Fibroblast of villous mesenchyme (primary cell): ENCODE results near the gene TNKS2. TPM values are rescaled to one million over a fixed set of nuclear protein-coding genes. Genes with fewer than 3 reads are reported as not detected.

Source experiments
- DNase-seq: peaks from one replicate; pipeline ENCODE4 v3.0.0-alpha.2; 2010; ENCODE audit warnings: low read depth
- H3K4me3 ChIP-seq: 2 replicates; pipeline ENCODE4 v1.5.1; 2011; ENCODE audit warnings: low read depth, mild to moderate bottlenecking, low read length
- CTCF ChIP-seq: IDR thresholded peaks from 2 replicates; pipeline ENCODE4 v1.5.1; 2012; ENCODE audit warnings: low read depth, mild to moderate bottlenecking, low read length; ENCODE audit not compliant: insufficient read depth
- total RNA-seq: library from RNA; depleted of rRNA; stranded (reverse); fragments of >200 nt; gene quantifications from 2 replicates; pipeline ENCODE4 v1.2.3, GENCODE V29; 2012

TNKS2 gene
- total RNA-seq, 1 donor: 57.4 TPM

DNA sequence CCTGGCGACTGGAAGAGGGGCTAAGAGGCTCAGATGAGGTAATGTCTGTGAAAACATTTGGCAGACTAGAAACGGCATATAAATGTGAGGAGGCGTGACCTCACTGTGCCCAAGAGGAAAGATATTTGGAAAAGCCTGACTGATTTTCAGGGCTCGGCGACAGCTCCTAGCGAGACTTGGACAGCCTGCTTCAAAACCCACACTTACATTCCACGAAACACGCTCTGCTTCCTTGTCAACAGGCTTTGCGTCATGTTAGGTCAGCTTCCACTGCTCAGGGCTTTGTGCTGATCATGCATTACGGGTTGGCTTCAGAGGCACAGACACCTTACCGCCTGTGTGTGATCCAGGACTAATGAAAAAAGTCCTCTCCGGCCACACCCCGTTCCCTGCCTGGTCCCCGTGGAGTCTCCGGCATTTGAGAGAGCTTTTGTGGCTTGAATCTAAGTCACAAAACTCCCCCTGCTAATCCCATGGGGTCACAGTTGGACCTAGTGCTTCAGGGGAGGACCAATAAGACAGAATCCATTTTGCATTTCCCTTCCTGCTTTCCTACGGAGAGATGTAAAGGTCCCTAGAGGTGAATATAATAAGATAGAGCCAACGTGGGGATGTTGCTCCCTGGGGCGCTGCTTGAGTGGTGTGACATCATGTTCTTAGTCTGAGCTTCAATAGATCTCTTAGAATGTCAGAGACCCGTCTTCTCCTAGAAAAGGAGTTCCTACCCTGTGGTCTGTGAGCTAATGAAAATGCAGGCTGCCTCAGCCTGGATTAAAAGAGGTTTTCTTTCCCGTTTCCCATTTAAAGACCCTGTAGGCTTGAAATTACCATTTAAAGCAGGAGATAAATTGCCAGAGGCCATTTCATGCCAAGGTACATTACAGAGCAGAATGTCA, 85.6 kb downstream of the TNKS2 start:
- no peak overlapping the region for H3K4me3 ChIP-seq
- peak; percentile 71 for DNase-seq
- no peak for TF ChIP-seq CTCF

DNA sequence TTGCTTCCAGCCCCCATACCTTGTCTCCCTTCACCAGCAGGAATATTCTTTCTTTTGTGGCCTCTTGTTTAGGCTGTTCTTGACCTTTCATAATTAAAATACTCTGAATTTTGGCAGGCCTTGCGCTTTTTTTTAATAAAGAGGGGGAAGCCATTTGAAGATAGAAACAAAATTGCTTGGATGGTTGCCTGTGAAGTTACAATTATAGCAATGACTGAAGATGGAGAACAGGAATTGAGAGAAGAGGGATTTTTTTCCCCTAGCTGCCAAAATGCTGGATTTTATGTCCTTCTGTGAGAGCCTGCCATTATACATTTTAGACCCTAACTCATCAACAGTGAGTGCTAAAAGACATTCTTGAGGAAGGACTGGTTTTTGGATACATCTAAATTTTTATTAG, 86.3 kb downstream of the TNKS2 start:
- H3K4me3 ChIP-seq: no peak overlapping the region

DNA sequence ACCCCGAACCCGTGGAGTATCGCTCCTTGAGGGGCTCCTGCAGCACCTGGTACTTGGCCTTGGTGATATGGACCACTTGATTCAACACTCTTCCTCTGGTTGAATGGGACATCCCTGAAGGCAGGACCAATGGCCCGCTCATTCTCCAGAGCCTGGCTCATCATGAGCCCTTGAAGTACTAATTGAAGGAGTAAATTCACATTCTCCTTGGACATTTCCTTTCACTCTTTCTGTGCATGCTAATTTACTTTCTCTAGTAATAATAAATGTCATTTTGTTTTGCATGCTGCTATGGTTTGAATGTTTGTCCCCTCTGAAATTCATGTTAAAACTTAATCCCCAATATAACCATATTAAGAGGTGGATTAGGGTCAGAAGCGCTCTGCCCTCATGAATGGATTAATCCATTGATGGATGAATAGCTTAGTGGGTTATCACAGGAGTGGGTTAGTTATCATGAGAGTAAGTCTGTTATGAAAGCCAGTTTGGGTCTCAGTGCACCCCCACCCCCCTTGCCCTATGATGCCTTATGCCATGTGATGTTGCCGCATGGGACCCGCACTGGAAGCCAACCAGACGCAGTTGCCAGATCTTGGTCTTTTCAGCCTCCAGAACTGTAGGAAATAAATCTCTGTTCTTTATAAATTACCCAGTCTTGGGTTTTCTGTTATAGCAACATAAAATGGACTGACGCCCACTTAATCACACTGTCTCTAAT, 87.3 kb downstream of the TNKS2 start:
- no peak for TF ChIP-seq CTCF
- DNase-seq: no peak
- H3K4me3 ChIP-seq: no peak overlapping the region

More for the DNA sequence above, 86.3 kb downstream of the TNKS2 start:
- TF ChIP-seq CTCF: no peak
- DNase-seq: no peak

DNA sequence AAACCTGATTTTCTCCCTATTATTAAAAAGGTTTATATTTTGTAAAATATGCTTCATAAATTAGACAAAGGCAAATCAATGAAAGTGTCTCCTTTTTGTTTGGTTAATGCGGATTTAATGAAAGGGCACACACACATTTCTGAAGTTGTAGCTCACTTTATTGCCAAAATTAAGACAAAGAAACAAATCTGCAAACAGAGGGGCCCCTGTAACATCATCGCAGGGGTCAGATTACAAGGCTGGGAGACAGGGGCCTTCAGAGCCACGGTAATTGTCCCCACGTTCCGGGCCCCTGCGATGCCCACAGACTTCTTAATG, 88.7 kb downstream of the TNKS2 start:
- peak overlapping the region; percentile 63 for H3K4me3 ChIP-seq
- no peak for TF ChIP-seq CTCF
- no peak for DNase-seq

DNA sequence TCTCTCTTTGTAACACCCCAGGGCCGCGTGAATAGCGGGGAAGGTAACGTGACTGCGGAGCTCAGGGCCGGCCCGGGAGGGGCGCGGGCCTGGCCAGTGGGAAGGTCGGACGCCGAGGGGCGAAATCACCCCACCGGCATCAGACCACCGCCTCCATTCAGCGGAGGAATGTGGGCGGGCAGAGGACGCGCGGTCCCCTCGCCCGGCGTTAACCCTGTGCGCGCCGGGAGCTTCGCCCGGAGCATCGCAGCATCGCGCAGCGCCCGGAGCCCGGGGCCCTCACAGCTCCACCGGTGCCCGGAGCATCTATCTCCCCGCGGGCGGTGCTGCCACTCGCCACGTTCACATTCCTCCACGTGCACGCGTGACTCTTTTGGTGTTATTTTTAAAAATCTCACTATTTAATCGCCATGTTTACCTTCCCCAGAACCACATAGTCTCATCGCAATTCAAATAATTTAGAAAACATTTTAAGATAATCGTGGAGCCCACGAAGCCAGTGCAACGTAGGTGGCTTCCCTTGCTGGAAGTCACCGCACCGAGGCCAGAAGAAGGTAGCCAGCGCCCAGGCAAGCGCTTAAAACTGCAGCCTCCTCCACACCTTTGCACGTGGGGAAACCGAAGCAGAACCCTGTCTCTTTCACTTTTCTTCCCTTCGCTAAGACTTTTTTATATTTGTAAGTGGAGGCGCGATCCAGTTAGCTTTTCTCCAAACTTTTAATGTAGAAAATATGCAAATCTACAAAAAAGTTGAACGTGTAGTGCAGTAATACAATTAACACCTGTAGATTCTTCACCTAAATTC, 89.2 kb downstream of the TNKS2 start:
- DNase-seq: peak; percentile 45
- TF ChIP-seq CTCF: no peak
- H3K4me3 ChIP-seq: peak overlapping the region; percentile 63

GRCh38 chr10:91891125-91892001, 93.1 kb downstream of the TNKS2 start:
- H3K4me3 ChIP-seq: no peak overlapping the region
- no peak for TF ChIP-seq CTCF
- peak; percentile 96 for DNase-seq
